Measurements from ENCODE around the gene PHAX.
"Not testable (repeated sequence)": the region's sequence is repeated elsewhere in the genome, so short reads cannot be mapped to it uniquely, and the experiment has no call there.

- TF ChIP-seq, protein P1, sequence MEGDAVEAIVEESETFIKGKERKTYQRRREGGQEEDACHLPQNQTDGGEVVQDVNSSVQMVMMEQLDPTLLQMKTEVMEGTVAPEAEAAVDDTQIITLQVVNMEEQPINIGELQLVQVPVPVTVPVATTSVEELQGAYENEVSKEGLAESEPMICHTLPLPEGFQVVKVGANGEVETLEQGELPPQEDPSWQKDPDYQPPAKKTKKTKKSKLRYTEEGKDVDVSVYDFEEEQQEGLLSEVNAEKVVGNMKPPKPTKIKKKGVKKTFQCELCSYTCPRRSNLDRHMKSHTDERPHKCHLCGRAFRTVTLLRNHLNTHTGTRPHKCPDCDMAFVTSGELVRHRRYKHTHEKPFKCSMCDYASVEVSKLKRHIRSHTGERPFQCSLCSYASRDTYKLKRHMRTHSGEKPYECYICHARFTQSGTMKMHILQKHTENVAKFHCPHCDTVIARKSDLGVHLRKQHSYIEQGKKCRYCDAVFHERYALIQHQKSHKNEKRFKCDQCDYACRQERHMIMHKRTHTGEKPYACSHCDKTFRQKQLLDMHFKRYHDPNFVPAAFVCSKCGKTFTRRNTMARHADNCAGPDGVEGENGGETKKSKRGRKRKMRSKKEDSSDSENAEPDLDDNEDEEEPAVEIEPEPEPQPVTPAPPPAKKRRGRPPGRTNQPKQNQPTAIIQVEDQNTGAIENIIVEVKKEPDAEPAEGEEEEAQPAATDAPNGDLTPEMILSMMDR (IDR thresholded peaks at IDR 0.05): not testable (repeated sequence)
- TF ChIP-seq POLR2A (IDR thresholded peaks at IDR 0.05): not testable (repeated sequence)
These were observed 16.9 kb downstream of the PHAX start for GRCh38 chr5:126617603-126618002.
